GM19328 (cell line): ENCODE measurements around the gene IFITM5.
"Not testable (repeated sequence)": the region's sequence is repeated elsewhere in the genome, so short reads cannot be mapped to it uniquely, and the experiment has no call there.

Source experiments
- ATAC-seq: cut with Tn5 transposase; IDR thresholded peaks from one replicate; pipeline ENCODE4 v1.9.1; 2021; ENCODE audit warnings: mild to moderate bottlenecking, moderate library complexity; ENCODE audit not compliant: unreplicated experiment

Gene IFITM5

DNA sequence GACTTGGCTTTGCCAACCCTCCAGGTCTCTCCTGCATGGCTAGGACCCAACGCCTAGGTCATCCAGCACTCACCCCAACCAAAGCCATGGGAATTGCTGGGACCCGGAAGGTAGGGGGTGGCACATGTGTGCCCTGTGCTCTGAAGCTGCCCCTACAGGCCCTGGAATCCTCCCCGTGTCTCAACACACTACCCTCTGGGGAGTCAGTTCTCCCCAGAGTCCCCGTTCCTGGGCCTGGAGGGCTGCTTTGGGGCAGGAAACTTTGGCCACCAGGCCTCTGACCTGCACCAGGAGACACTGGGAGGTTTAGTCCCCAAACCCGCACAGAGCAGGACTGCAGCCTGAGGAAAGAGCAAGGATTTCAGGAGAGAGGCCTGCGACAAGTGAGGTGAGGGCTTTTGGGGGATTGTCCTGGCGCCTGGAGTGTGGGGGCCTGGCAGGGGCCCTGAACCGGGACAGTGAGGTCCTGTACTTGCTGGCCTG is 14.0 kb upstream of the IFITM5 start:
- no peak for ATAC-seq

DNA sequence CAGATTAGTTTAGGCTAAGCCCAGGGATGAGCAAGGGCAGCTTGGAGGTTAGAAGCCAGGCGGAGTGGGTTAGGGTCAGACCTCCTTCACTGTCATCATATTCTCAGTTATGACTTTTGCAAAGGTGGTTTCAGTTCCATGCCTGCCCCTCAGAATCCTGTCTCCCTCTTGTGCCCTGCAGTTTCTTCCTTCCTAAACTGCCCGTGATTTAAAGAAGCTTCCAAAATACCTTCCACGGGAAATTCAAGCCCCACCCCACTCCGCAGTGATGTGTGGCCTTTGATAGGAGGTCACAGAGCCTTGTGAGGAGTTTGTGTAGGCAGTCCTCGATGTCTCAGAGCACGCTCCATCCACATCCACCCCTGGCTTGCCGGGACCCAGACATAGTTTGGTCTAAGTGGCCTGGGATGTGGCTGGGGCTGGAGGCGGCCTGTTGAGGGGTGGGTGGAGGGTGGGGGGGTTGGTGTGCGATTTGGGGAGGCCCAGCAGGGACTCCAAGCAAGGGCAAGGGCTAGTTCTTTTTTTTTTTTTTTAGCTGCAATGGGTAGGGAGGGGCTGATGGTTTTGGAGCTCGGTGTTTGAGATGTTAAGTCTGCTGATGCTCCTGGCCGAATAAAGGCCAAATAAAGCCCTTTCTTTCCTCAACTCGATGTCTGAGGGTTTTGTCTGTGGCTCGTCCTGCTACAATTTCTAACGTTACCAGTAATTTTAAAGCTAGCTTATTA is 12.9 kb upstream of the IFITM5 start:
- no peak for ATAC-seq

DNA sequence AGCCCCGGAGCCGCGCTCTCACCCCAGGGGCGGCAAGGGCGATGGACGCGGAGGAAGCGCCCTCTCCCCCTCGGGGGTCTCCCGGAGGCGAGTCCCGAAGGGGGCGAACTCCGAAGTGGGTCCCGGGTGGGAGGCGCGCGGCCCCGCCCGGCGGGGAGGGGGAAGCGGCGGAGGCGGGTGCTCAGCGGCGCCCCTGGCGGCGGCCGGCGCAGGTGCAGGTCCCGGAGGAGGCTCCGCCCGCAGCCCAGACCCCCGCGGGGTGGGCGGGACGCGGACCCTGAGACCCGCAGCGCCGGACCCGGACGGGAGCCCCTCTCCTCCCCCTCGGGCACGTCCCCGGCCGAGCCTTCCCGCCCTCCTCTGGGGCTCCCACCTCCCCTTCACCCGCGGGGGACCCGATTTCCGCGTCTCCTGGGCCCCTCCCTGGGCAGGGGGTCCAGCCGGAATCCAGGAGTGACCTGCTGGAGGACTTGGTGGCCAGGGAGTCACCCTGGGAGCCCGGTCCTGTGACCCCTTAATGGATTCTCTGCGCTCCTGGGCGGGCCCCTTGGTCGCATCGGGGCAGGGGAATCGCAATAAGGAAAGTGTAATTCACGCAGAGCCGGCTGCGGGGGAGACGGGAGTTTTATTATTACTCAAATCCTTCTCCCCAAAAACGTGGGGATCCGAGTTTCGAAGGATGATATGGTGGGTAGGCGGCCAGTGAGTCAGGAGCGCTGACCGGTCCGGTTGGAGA is 11.9 kb upstream of the IFITM5 start:
- ATAC-seq: not testable (repeated sequence)

DNA sequence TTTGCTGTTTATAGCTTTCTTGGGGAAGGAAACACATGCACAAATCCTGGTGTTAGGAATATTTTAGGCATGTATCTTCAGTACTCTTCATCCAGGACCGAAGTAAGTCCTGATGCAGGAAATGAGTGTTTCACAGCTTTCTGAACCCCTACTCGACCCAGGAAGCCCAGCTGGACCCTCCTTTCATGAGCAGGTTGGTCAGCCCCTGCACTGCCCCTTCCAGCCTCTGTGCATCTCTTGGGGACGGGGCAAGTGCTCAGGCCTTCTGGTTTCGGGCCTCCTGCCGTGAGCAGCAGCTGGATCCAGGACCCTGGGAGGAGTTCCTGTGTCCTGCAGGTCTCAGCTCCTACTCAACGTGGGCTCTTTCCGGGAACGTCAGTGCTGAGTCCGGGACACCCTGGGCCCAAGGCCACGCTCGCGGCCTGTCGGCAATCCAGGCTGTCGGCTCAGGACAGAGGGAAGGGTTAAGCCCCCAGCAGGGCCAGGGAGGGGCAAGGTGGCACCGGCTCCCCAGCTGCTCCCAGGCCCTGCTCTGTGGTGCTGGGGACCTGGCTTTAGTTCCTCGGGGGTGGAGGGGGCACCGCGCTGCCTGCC is 10.8 kb upstream of the IFITM5 start:
- not testable (repeated sequence) for ATAC-seq

DNA sequence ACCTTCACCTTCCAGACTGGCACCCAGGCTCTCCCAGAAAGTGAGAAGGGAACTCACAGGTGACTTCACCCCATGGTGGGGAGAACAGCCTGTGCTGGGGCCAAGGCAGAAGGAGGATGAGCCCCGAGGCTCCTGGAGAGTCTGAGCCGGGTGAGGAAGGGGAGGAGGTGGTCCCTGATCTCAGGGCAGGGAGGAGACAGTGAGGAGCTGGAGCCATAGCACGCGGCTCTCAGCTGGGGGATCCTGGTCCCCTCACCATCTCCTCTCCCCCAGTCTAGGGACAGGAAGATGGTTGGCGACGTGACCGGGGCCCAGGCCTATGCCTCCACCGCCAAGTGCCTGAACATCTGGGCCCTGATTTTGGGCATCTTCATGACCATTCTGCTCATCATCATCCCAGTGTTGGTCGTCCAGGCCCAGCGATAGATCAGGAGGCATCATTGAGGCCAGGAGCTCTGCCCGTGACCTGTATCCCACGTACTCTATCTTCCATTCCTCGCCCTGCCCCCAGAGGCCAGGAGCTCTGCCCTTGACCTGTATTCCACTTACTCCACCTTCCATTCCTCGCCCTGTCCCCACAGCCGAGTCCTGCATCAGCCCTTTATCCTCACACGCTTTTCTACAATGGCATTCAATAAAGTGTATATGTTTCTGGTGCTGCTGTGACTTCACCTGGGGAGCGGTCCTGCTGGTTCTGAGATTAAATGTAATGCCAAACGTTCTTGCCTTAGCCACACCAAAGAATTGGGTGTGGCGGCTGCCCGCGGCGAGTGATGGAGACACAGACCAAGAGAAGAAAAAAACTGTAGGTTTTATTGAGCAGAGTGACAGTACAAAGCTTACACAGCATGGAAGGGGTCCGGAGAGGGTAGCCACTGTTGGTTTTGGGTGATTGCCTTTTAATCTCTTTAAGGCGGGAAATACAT is 9.7 kb upstream of the IFITM5 start:
- ATAC-seq: not testable (repeated sequence)

GRCh38 chr11:307766-308708 is 8.7 kb upstream of the IFITM5 start, which contains the start of gene IFITM2:
IFITM2 (plus strand) TSS chr11:307816; CDS start chr11:308193, 377 bp downstream.
- not testable (repeated sequence) for ATAC-seq

DNA sequence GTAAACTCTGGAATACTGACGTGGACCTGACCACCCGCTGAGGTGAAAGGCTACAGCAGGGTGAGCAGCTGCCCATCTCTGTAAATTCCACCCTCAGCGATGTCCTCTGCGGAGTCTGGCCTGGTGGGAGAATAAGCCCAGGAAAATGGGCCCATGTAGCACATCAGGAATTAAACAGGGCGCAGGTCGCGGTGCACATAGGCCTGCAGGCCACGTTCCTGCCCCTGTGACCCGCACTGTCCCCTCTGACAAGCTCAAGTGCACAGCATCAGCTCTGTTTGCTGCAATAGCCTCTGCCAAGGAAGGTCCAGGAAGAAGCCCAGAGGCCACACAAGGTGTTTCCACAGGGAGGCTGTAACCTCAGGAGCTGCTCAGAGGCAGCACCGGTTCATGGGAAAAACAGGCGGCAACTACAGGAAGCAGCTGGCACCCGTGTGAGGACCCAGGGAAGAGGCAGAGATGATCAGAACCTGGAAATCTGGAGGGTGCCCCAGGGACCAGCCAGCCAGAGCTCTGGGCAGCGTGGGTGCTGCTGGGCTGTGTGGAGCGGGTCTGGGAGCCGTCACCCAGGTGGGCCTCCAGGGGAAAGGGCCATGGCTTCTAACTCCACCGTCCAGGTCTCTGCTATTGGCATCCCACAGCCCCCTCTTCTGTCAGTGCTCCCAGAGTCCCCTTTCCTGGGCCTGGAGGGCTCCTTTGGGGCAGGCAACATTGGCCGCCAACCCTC is 7.5 kb upstream of the IFITM5 start:
- no peak for ATAC-seq

- ATAC-seq: no peak
Observed at GRCh38 chr11:305844-306211, 6.5 kb upstream of the IFITM5 start.

DNA sequence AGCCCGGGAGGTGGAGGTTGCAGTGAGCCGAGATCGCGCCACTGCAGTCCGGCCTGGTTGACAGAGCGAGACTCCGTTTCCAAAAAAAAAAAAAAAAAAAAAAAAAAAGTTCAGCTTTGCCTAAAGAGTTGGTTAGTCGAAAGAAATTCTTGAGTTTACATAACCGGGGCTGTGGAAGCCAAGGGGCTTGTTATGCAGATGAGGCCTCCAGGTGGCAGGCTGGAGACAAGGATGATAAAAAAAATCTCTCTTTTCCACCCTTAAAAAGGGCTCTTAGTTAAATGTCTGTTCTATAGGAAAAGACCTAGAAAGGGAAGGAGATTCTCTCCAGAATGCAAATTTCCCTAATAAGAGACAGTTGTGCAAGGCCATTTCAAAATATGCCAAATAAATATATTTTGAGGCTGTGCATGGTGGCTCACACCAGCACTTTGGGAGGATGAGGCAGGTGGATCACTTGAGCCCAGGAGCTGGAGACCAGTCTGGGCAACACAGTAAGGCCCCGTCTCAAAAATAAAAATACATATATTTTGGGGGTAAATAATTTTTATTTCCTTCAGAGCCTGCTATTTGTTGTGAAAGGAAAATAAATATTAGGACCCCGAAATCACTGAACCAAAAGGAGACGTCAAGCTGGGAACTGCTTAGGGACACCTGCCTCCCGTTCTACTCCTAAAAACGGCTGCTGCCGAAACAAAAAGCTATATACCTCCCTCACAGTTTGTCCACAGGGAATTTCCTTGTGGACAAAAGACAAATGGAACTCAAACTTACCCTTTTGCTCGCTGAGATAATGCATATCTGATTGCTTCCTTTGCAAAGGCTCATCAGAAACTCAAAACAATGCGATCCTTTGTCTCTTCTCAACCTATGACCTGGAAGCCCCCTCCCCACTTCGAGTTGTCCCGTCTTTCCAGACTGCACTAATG is 5.9 kb upstream of the IFITM5 start:
- ATAC-seq: no peak

- ATAC-seq: no peak
Observed at GRCh38 chr11:304061-304506, 4.8 kb upstream of the IFITM5 start.

- ATAC-seq: no peak
Observed at GRCh38 chr11:303363-303762, 4.0 kb upstream of the IFITM5 start.

- ATAC-seq: no peak
Observed at GRCh38 chr11:299951-300735, 817 bp upstream of the IFITM5 start.

- ATAC-seq: no peak
Observed at GRCh38 chr11:298406-299065, 790 bp downstream of the IFITM5 start.

DNA sequence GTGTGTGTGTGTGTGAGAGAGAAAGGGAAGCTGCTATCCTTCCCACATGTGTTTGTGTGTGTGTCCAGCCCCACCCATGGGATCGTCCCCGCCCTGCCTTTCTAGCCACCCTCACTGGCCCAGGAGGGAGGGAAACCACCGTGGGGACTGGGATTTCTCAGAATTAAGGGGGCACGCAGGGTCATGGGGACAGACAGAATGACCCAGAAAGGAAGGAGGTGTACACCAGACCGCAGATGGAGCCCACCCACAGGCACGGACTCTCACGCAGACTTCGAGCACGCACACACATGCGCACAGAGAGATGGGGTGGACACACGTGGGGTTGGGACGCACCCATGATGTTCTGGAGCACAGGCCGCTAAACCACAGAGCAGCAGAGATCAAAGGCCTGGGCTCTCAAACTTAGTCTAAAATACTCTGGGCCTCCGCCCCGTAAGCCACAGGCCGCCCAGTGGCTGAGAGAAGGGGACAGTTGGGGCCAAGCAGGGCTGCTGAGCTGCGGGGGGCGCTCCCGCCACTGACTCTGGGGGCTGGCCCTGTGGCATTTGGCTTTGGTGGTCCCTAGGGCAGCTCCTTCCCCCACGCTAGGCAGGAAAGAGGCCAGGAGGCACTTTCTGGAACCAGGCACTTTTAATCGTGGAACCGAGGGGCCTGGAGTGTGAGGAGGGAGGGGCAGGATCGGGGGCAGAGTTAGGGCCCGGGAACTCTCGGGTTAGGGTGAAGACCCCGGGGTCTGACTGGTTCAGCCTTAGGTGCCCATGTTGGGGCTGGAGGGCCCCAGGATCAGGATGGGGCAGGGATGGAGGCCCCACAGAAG is 1.5 kb downstream of the IFITM5 start:
- ATAC-seq: no peak

DNA sequence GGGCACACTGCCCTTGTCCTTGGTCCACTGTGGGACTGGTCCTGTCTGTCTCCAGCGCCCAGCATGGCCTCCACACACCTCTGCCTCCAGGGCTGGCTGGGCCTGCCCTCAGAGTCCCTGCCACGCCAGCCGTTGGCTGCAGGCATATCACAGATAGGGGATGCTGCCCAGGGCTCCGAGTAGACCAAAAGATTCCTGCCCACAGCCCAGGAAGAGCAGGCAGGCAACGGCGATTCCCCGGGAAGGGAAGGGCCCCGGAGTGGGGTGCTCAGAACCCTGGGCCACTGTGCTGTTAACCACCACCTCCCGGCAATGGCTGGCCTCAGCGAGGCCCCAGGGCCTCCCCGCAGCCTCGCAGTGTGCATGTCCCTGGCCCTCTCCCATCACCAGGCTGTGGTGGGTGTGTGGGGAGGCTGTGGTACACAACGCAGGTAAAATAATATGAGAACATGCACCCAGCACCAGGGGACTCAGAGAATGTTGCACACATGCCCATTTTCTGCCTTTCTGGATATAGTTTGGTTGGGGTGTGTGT is 2.2 kb downstream of the IFITM5 start:
- ATAC-seq: no peak
